CD14-positive monocyte (primary cell): ENCODE results near the gene DNAI2. TPM values are rescaled to one million over a fixed set of nuclear protein-coding genes. Genes with fewer than 3 reads are reported as not detected.

Source experiments
- DNase-seq, 3 donors: peaks; one replicate each; pipeline ENCODE4 v3.0.0-alpha.2; 2011 to 2022
- H2AFZ ChIP-seq: 2 replicates; pipeline ENCODE4 v1.6.0; 2012; ENCODE audit warnings: mild to moderate bottlenecking, low read depth, low read length, inconsistent platforms; ENCODE audit not compliant: insufficient read depth, poor library complexity, severe bottlenecking
- H3K27ac ChIP-seq, 2 donors: 1 replicate in 1 of 2; 2 replicates in 1 of 2; pipeline ENCODE4 v1.5.1; 2012 to 2013; ENCODE audit warnings: low read length in 2 of 2, control low read depth in 1 of 2, inconsistent platforms in 1 of 2, low read depth in 1 of 2, mild to moderate bottlenecking in 1 of 2
- H3K27me3 ChIP-seq, 2 donors: one replicate each; pipeline versions ENCODE4 v1.6.0 to v1.6.1; 2011 to 2013; ENCODE audit warnings: low read length in 2 of 2; ENCODE audit not compliant: control insufficient read depth in 2 of 2, insufficient read depth in 2 of 2
- H3K36me3 ChIP-seq, 2 donors: replicated peaks in 1 of 2; 1 replicate in 1 of 2; 2 replicates in 1 of 2; pipeline versions ENCODE4 v1.5.1 to v1.6.1; 2012 to 2013; ENCODE audit warnings: low read length in 2 of 2, control low read depth in 1 of 2, inconsistent platforms in 1 of 2, mild to moderate bottlenecking in 1 of 2; ENCODE audit not compliant: insufficient read depth in 2 of 2, control insufficient read depth in 1 of 2
- H3K4me1 ChIP-seq, 2 donors: 1 replicate in 1 of 2; 2 replicates in 1 of 2; pipeline versions ENCODE4 v1.5.1 to v1.6.1; 2012 to 2013; ENCODE audit warnings: low read length in 2 of 2, control low read depth in 1 of 2, inconsistent platforms in 1 of 2, mild to moderate bottlenecking in 1 of 2, moderate library complexity in 1 of 2; ENCODE audit not compliant: insufficient read depth in 2 of 2, control insufficient read depth in 1 of 2
- H3K4me2 ChIP-seq: replicated peaks from 2 replicates; pipeline ENCODE3; 2012; ENCODE audit warnings: low read length, moderate library complexity, mild to moderate bottlenecking; ENCODE audit not compliant: poor library complexity, severe bottlenecking; ENCODE audit errors: extremely low read depth
- H3K4me3 ChIP-seq, 3 experiments: fragments of 200-600 bp in 1 of 3; sonication (generic) in 1 of 3; replicated peaks in 1 of 3; 1 replicate in 2 of 3; 2 replicates in 1 of 3; pipeline ENCODE4 v1.5.1; 2011 to 2013; ENCODE audit warnings: low read length in 3 of 3, mild to moderate bottlenecking in 3 of 3, control low read depth in 2 of 3, low read depth in 2 of 3, inconsistent platforms in 1 of 3, moderate library complexity in 1 of 3
- H3K79me2 ChIP-seq: 2 replicates; pipeline ENCODE4 v1.6.0; 2012; ENCODE audit warnings: mild to moderate bottlenecking, control low read depth, inconsistent platforms, low read length, moderate library complexity; ENCODE audit not compliant: insufficient read depth
- H3K9ac ChIP-seq: 2 replicates; pipeline ENCODE4 v1.6.0; 2017; ENCODE audit warnings: low read length, mild to moderate bottlenecking; ENCODE audit not compliant: insufficient read depth, poor library complexity, severe bottlenecking
- H3K9me3 ChIP-seq, 2 donors: replicated peaks in 1 of 2; 1 replicate in 1 of 2; 2 replicates in 1 of 2; pipeline versions ENCODE4 v1.5.1 to v1.6.1; 2012 to 2013; ENCODE audit warnings: low read length in 2 of 2, control low read depth in 1 of 2; ENCODE audit not compliant: control insufficient read depth in 1 of 2, insufficient read depth in 1 of 2
- H4K20me1 ChIP-seq: 2 replicates; pipeline ENCODE4 v1.6.0; 2012; ENCODE audit warnings: mild to moderate bottlenecking, low read length, control low read depth, moderate library complexity; ENCODE audit not compliant: insufficient read depth
- H3K27ac Mint-ChIP-seq, 7 donors: one replicate each; pipeline ENCODE4 v1.8.0; 2020; ENCODE audit warnings: mild to moderate bottlenecking in 7 of 7, mixed read lengths in 7 of 7, moderate library complexity in 6 of 7, inconsistent platforms in 2 of 7
- H3K27me3 Mint-ChIP-seq, 3 donors: one replicate each; pipeline ENCODE4 v1.8.0; 2021 to 2022; ENCODE audit warnings: low read depth in 3 of 3, mild to moderate bottlenecking in 3 of 3, mixed read lengths in 3 of 3, moderate library complexity in 3 of 3, inconsistent platforms in 1 of 3
- H3K36me3 Mint-ChIP-seq, 2 donors: one replicate each; pipeline ENCODE4 v1.8.0; 2020; ENCODE audit warnings: mixed read lengths in 2 of 2, inconsistent platforms in 1 of 2, mild to moderate bottlenecking in 1 of 2
- H3K4me1 Mint-ChIP-seq: one replicate; pipeline ENCODE4 v1.8.0; 2020; ENCODE audit warnings: mild to moderate bottlenecking, mixed read lengths
- H3K4me3 Mint-ChIP-seq, 2 donors: one replicate each; pipeline ENCODE4 v1.8.0; 2020; ENCODE audit warnings: mild to moderate bottlenecking in 2 of 2, mixed read lengths in 2 of 2, moderate library complexity in 1 of 2
- H3K9me3 Mint-ChIP-seq, 7 donors: one replicate each; pipeline ENCODE4 v1.8.0; 2020 to 2022; ENCODE audit warnings: mixed read lengths in 7 of 7, mild to moderate bottlenecking in 6 of 7, moderate library complexity in 6 of 7, inconsistent platforms in 2 of 7
- WGBS: methylation state at CpG from one replicate; pipeline ENCODE4 v1.1.5; 2013; ENCODE audit warnings: missing lambda C conversion rate; ENCODE audit not compliant: insufficient coverage; 5-methylcytosine and 5-hydroxymethylcytosine counted together
- intact Hi-C, 2 donors: fragments of 100-400 bp; cut with micrococcal nuclease; formaldehyde crosslinking; loops; one replicate each; pipeline versions ENCODE4 v1.15.0 to v1.15.1; 2023
- polyA plus RNA-seq, 3 donors: library from polyadenylated mRNA; depleted of rRNA in 1 of 3; unstranded in 2 of 3; stranded (reverse) in 1 of 3; fragments of 300-500 nt in 2 of 3; fragments of >200 nt in 1 of 3; fragmentation: Illumina TruSeq in 2 of 3; gene quantifications; 1 replicate in 2 of 3; 2 replicates in 1 of 3; pipeline ENCODE4 v1.2.3, GENCODE V29; 2012 to 2021
- TF ChIP-seq, protein P1 (sequence below): fragments of 200-600 bp; IDR thresholded peaks from one replicate; pipeline ENCODE4 v1.8.0; 2022; ENCODE audit warnings: antibody characterized with exemption, mild to moderate bottlenecking

Gene DNAI2
- polyA plus RNA-seq, 3 donors, result 0.07 TPM; not detected in 2

DNA sequence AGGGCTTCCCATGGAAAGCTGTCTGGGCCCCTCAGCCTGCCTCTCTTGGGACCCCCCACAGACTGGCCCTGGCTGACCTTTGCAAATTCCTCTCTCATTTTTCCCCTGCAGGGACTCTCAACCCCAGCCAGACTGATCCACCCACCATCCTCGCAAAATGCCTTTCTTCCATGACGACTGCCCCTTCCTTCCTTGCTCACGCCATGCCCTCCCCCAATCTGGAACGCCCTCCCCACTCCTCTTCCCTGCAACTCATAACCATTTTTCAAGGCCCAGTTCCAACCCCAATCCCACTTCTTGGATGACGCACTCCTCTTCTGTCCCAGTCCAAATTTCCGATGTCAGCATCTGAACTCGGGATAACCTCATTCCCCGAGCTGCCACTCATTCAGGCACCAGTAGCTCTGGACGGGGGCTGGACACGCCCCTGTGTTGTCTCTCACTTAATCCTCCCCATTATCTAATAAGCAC lies 1.3 kb upstream of the DNAI2 start:
- 91% methylated on average over 5 of the region's 10 CpGs for WGBS

DNA sequence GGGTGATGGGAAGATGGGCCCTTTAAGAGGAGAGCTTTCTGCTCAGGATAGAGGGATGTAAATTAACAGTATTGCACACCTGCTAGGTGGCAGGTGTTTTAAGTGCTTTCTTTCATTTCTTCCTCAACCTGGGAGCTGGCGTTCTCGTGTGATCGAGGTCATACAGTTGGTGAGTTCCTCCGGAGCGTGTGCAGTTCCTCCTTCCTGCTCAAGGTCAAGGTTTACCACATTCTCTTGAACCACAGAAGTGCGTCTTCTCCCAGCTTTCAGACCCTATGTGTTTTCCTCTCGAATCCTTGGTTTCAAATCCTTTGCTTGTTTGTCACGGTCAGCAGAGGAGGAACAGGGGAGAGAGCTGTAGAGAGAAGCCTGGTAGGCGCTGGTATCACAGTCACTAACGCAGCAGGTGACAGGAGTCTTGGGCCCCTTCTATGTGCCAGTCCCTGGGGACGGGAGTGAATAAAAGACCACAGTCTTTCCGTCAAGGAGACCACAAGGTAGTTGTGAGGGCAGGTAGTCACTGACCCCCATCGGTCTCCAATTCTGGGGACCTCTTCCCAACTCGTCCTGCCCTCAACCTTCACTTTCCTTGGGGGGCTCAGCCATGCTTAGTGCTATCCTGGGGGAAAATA lies 791 bp downstream of the DNAI2 start:
- Mint-ChIP-seq H3K9me3 (no peaks in the 10 kb centered on the region), H3K4me1 (peaks cover 27% of the 10 kb centered on the region), H3K36me3 (peaks cover 0 to 1% of the 10 kb centered on the region in 2 donors), H3K27me3 (peaks cover 26 to 29% (median 27%) of the 10 kb centered on the region in 3 donors), H3K4me3 (peak overlapping the region; percentile 61 to 84), H3K27ac (peak overlapping the region in 3 of 7 donors; percentile 66 to 80 (median 75))
- Histone ChIP-seq H2AFZ (peak overlapping the region; percentile 37), H3K9ac (peak overlapping the region; percentile 24), H3K9me3 (no peaks in the 10 kb centered on the region), H3K27ac (no peak overlapping the region), H3K27me3 (peaks cover 3 to 16% of the 10 kb centered on the region in 2 donors), H4K20me1 (no peaks in the 10 kb centered on the region), H3K4me1 (peaks cover 14 to 15% of the 10 kb centered on the region in 2 donors), H3K79me2 (no peaks in the 10 kb centered on the region), H3K4me3 (peak overlapping the region in 1 of 3 experiments; percentile 49), H3K4me2 (peak overlapping the region; percentile 54), H3K36me3 (no peaks in the 10 kb centered on the region)
- intact Hi-C loops, result no loop called here
- DNase-seq, result peak in 2 of 3 donors; percentile 37 to 41
- TF ChIP-seq, protein P1, sequence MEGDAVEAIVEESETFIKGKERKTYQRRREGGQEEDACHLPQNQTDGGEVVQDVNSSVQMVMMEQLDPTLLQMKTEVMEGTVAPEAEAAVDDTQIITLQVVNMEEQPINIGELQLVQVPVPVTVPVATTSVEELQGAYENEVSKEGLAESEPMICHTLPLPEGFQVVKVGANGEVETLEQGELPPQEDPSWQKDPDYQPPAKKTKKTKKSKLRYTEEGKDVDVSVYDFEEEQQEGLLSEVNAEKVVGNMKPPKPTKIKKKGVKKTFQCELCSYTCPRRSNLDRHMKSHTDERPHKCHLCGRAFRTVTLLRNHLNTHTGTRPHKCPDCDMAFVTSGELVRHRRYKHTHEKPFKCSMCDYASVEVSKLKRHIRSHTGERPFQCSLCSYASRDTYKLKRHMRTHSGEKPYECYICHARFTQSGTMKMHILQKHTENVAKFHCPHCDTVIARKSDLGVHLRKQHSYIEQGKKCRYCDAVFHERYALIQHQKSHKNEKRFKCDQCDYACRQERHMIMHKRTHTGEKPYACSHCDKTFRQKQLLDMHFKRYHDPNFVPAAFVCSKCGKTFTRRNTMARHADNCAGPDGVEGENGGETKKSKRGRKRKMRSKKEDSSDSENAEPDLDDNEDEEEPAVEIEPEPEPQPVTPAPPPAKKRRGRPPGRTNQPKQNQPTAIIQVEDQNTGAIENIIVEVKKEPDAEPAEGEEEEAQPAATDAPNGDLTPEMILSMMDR, result no peak
- 40% methylated on average over 4 of the region's 14 CpGs for WGBS

More for the DNA sequence above, 1.3 kb upstream of the DNAI2 start:
- Histone ChIP-seq H3K27me3 (peaks cover 3 to 22% of the 10 kb centered on the region in 2 donors), H3K4me2 (no peak overlapping the region), H4K20me1 (no peaks in the 10 kb centered on the region), H3K9ac (no peak overlapping the region), H2AFZ (no peak overlapping the region), H3K4me1 (peaks cover 14% of the 10 kb centered on the region in 2 donors), H3K4me3 (no peak overlapping the region), H3K36me3 (no peaks in the 10 kb centered on the region), H3K27ac (no peak overlapping the region), H3K9me3 (no peaks in the 10 kb centered on the region), H3K79me2 (no peaks in the 10 kb centered on the region)
- TF ChIP-seq, protein P1, result no peak
- peaks cover 0 to 1% of the 10 kb centered on the region in 2 donors for H3K36me3 Mint-ChIP-seq
- peaks cover 0 to 3% (median 0%) of the 10 kb centered on the region in 7 donors for H3K9me3 Mint-ChIP-seq
- no peak for DNase-seq
- peaks cover 29% of the 10 kb centered on the region for H3K4me1 Mint-ChIP-seq
- intact Hi-C loops, result no loop called here
- peaks cover 32 to 41% (median 41%) of the 10 kb centered on the region in 3 donors for H3K27me3 Mint-ChIP-seq
- H3K4me3 Mint-ChIP-seq, result peak overlapping the region in 1 of 2 donors; percentile 16
- no peak overlapping the region for H3K27ac Mint-ChIP-seq
